Endothelial cell of umbilical vein (primary cell): ENCODE data around the gene DENND5B. TPM values are rescaled to one million over a fixed set of nuclear protein-coding genes. Genes with fewer than 3 reads are reported as not detected.

Source experiments
- BruUV-seq: library from RNA; stranded (reverse); fragments of 400-500 nt; replicated peaks from 2 replicates; lab custom pipeline; 2021; lab: Mats Ljungman, UMichigan
- CTCF ChIA-PET: fragments of 300-600, 350-600 bp; sonication (Branson Sonifier 250); formaldehyde crosslinking; loops from one replicate; lab custom pipeline; 2021; ENCODE audit warnings: antibody characterized with exemption, inconsistent platforms; lab: Charles Lee
- POLR2A ChIA-PET: fragments of 300-600, 350-600 bp; sonication (Branson Sonifier 250); formaldehyde crosslinking; loops from one replicate; lab custom pipeline; 2021; ENCODE audit warnings: antibody characterized with exemption, inconsistent platforms; lab: Charles Lee
- DNase-seq: peaks from one replicate; pipeline ENCODE4 v3.0.0-alpha.2; 2011; ENCODE audit warnings: low read depth, low spot score
- FAIRE-seq: peaks from 2 replicates; lab custom pipeline; 2011; peaks lifted over from hg19 to GRCh38; lab: Jason Lieb, UNC
- H2AFZ ChIP-seq: 2 replicates; pipeline ENCODE4 v1.6.0; 2012; ENCODE audit warnings: low read depth, low read length, control low read depth, inconsistent platforms
- H3K27ac ChIP-seq: 2 replicates; pipeline ENCODE4 v1.5.1; 2011; ENCODE audit warnings: low read depth, mild to moderate bottlenecking, control low read depth, low read length, moderate library complexity; ENCODE audit not compliant: insufficient read depth
- H3K27me3 ChIP-seq, 2 experiments: 2 replicates each; pipeline versions ENCODE4 v1.6.0 to v1.6.1; 2011; ENCODE audit warnings: low read length in 2 of 2, mixed read lengths in 1 of 2; ENCODE audit not compliant: control insufficient read depth in 2 of 2, insufficient read depth in 2 of 2
- H3K36me3 ChIP-seq, 2 experiments: 2 replicates in 1 of 2; 3 replicates in 1 of 2; pipeline ENCODE4 v1.5.1; 2011; ENCODE audit warnings: low read length in 2 of 2, mild to moderate bottlenecking in 1 of 2, moderate library complexity in 1 of 2; ENCODE audit not compliant: control insufficient read depth in 2 of 2, insufficient read depth in 2 of 2; ENCODE audit errors: extremely low read depth in 1 of 2
- H3K4me1 ChIP-seq: 3 replicates; pipeline ENCODE4 v1.5.1; 2011; ENCODE audit warnings: mild to moderate bottlenecking, low read length; ENCODE audit not compliant: control insufficient read depth, insufficient read depth; ENCODE audit errors: extremely low read depth
- H3K4me2 ChIP-seq: 2 replicates; pipeline ENCODE4 v1.6.1; 2011; ENCODE audit warnings: low read length, control low read depth, mixed read lengths; ENCODE audit not compliant: insufficient read depth
- H3K4me3 ChIP-seq, 3 experiments: fragments of 200-600 bp in 1 of 3; sonication (generic), shearing (Covaris generic) in 1 of 3; replicated peaks in 1 of 3; 2 replicates each; pipeline ENCODE4 v1.5.1; 2011 to 2016; ENCODE audit warnings: control low read depth in 3 of 3, low read length in 3 of 3, mild to moderate bottlenecking in 2 of 3, inconsistent platforms in 1 of 3, low read depth in 1 of 3, moderate library complexity in 1 of 3; ENCODE audit not compliant: insufficient read depth in 1 of 3
- H3K79me2 ChIP-seq: 2 replicates; pipeline ENCODE4 v1.6.0; 2012; ENCODE audit warnings: low read length, inconsistent platforms; ENCODE audit not compliant: control insufficient read depth, insufficient read depth
- H3K9ac ChIP-seq: replicated peaks from 2 replicates; pipeline ENCODE3; 2011; ENCODE audit warnings: low read length, control low read depth; ENCODE audit not compliant: insufficient read depth; ENCODE audit errors: extremely low read depth
- H3K9me1 ChIP-seq: replicated peaks from 3 replicates; pipeline ENCODE4 v1.6.0; 2011; ENCODE audit warnings: mild to moderate bottlenecking, low read length; ENCODE audit not compliant: control insufficient read depth, insufficient read depth; ENCODE audit errors: extremely low read depth
- H3K9me3 ChIP-seq: replicated peaks from 2 replicates; pipeline ENCODE4 v1.5.1; 2012; ENCODE audit warnings: low read length, inconsistent platforms; ENCODE audit not compliant: control insufficient read depth, insufficient read depth
- H4K20me1 ChIP-seq: replicated peaks from 2 replicates; pipeline ENCODE3; 2011; ENCODE audit warnings: mild to moderate bottlenecking, low read length; ENCODE audit not compliant: control insufficient read depth, insufficient read depth; ENCODE audit errors: extremely low read depth
- EZH2 ChIP-seq: IDR thresholded peaks from 2 replicates; pipeline ENCODE4 v1.6.1; 2012; ENCODE audit warnings: borderline replicate concordance, low read depth, mild to moderate bottlenecking, moderate library complexity, low read length, inconsistent platforms; ENCODE audit not compliant: severe bottlenecking
- FOS ChIP-seq: IDR thresholded peaks from 2 replicates; pipeline ENCODE4 v1.6.1; 2011; ENCODE audit warnings: mild to moderate bottlenecking, low read length, moderate library complexity, borderline replicate concordance; ENCODE audit not compliant: insufficient read depth
- GATA2 ChIP-seq: IDR thresholded peaks from 2 replicates; pipeline ENCODE4 v1.7.0; 2011; ENCODE audit warnings: low read depth, mild to moderate bottlenecking, moderate library complexity, mixed read lengths, low read length; ENCODE audit not compliant: insufficient read length, insufficient read depth
- JUN ChIP-seq: IDR thresholded peaks from 2 replicates; pipeline ENCODE4 v1.6.1; 2011; ENCODE audit warnings: borderline replicate concordance, low read depth; ENCODE audit not compliant: insufficient read length, insufficient read depth
- MYC ChIP-seq: IDR thresholded peaks from one replicate; pipeline ENCODE4 v1.6.1; 2011; ENCODE audit warnings: mild to moderate bottlenecking, low read depth, low read length
- POLR2A ChIP-seq: IDR thresholded peaks from 2 replicates; pipeline ENCODE4 v1.6.1; 2012; ENCODE audit warnings: low read depth, mild to moderate bottlenecking, control low read depth, low read length
- POLR2AphosphoS5 ChIP-seq: IDR thresholded peaks from 2 replicates; pipeline ENCODE4 v1.6.1; 2012; ENCODE audit warnings: low read depth, mild to moderate bottlenecking, control low read depth, low read length, moderate library complexity; ENCODE audit not compliant: insufficient read depth
- dilution Hi-C: fragments of 300-500 bp; cut with MboI; formaldehyde crosslinking; loops from one replicate; pipeline ENCODE4 v1.15.0; 2019; ENCODE audit warnings: low sequenced_read_pairs; ENCODE audit not compliant: extremely low pct_ligation_motif_present
- intact Hi-C: fragments of 100-400 bp; cut with micrococcal nuclease; formaldehyde crosslinking; loops from one replicate; pipeline ENCODE4 v1.10.0; 2022
- polyA plus RNA-seq, 4 experiments: library from polyadenylated mRNA; depleted of rRNA in 3 of 4; stranded (reverse) in 3 of 4; unstranded in 1 of 4; fragments of >200 nt; gene quantifications; 2 replicates each; pipeline versions ENCODE4 v1.2.1 to v1.2.3, GENCODE V29; 2011 to 2012; ENCODE audit warnings: missing spikeins in 1 of 4
- total RNA-seq: library from RNA; stranded (reverse); gene quantifications from 2 replicates; pipeline ENCODE4 v1.2.3, GENCODE V29; 2021
- TF ChIP-seq, protein P1 (sequence below): IDR thresholded peaks from 2 replicates; pipeline ENCODE4 v1.6.1; 2011; ENCODE audit not compliant: insufficient read depth, insufficient read length
- TF ChIP-seq, protein P2 (sequence below), 2 donors: IDR thresholded peaks; 1 replicate in 1 of 2; 2 replicates in 1 of 2; pipeline ENCODE4 v1.5.1; 2011; ENCODE audit warnings: low read length in 2 of 2, mild to moderate bottlenecking in 2 of 2, moderate library complexity in 2 of 2, control low read depth in 1 of 2, inconsistent platforms in 1 of 2, low read depth in 1 of 2; ENCODE audit not compliant: insufficient read depth in 1 of 2; ENCODE audit errors: extremely low read depth in 1 of 2

DENND5B gene
- total and polyA plus RNA-seq, 2 donors (not counting 3 experiments of a cell fraction or from before 2014, with no cell fraction given) = 10.3 to 18.3 TPM

DNA sequence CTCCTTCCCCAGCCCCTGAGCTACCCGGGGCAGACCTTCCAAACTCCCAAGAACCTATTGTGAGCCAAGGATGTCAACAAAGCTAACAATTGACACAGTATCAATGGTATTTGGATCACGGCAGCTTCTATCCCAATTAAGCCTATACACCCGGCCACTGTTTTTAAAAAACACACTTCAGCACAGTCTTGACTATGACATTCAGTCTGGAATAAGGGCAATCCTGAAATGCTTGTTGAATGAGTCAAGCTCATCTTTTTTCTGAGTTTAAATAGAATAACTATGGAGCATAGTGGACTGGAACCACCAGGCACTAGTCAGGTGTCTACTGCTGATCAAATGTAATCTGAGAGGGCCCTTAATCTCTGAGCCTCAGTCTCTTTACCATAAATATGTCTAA is 5.7 kb downstream of the DENND5B start:
- intact Hi-C loops = no loop called here
- H4K20me1 ChIP-seq = peaks cover 4% of the 10 kb centered on the region
- H3K9ac ChIP-seq = no peak overlapping the region
- peaks cover 19% of the 10 kb centered on the region for H3K4me1 ChIP-seq
- no TSS peak for BruUV-seq
- ChIA-PET CTCF (interaction anchor here (1.0 to 2.0 kb wide), 2 partner anchors 11 to 182 kb away, joined by 4 to 7 read pairs; no protein-coding TSS in a partner anchor), POLR2A (no interaction called here)
- no peak overlapping the region for H3K4me3 ChIP-seq
- no peaks in the 10 kb centered on the region for H3K27me3 ChIP-seq
- no peak overlapping the region for H2AFZ ChIP-seq
- FAIRE-seq (no peak), DNase-seq (no peak)
- TF ChIP-seq, protein P1, sequence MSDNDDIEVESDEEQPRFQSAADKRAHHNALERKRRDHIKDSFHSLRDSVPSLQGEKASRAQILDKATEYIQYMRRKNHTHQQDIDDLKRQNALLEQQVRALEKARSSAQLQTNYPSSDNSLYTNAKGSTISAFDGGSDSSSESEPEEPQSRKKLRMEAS = no peak
- TF ChIP-seq, protein P2, sequence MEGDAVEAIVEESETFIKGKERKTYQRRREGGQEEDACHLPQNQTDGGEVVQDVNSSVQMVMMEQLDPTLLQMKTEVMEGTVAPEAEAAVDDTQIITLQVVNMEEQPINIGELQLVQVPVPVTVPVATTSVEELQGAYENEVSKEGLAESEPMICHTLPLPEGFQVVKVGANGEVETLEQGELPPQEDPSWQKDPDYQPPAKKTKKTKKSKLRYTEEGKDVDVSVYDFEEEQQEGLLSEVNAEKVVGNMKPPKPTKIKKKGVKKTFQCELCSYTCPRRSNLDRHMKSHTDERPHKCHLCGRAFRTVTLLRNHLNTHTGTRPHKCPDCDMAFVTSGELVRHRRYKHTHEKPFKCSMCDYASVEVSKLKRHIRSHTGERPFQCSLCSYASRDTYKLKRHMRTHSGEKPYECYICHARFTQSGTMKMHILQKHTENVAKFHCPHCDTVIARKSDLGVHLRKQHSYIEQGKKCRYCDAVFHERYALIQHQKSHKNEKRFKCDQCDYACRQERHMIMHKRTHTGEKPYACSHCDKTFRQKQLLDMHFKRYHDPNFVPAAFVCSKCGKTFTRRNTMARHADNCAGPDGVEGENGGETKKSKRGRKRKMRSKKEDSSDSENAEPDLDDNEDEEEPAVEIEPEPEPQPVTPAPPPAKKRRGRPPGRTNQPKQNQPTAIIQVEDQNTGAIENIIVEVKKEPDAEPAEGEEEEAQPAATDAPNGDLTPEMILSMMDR (IDR thresholded peaks at IDR 0.05; ENCODE audit: extremely low read depth in 1 of 2, insufficient read depth in 1 of 2, low read depth in 1 of 2, low read length in 2 of 2) = no peak
- TF ChIP-seq GATA2 = no peak
- TF ChIP-seq MYC = no peak
- TF ChIP-seq POLR2A = no peak
- no peak for TF ChIP-seq FOS
- no peak for TF ChIP-seq EZH2
- no peak for TF ChIP-seq JUN
- no peak for TF ChIP-seq POLR2AphosphoS5
- no peak overlapping the region for H3K27ac ChIP-seq
- peaks cover 47% of the 10 kb centered on the region for H3K79me2 ChIP-seq
- no peaks in the 10 kb centered on the region for H3K36me3 ChIP-seq
- H3K9me1 ChIP-seq = no peaks in the 10 kb centered on the region
- H3K4me2 ChIP-seq = no peak overlapping the region
- no peaks in the 10 kb centered on the region for H3K9me3 ChIP-seq
- dilution Hi-C loops = no loop called here
